Heart left ventricle (tissue), 13 donors: ENCODE data around the gene TMEM92.

Experiments
- POLR2A ChIP-seq, 2 donors: fragments of 450-650 bp; IDR thresholded peaks; one replicate each; pipeline ENCODE4 v1.6.1; 2017; ENCODE audit warnings: antibody characterized with exemption in 2 of 2, mild to moderate bottlenecking in 2 of 2, moderate library complexity in 2 of 2
- TF ChIP-seq, protein P1 (sequence below), 12 donors: fragments of 200-600 bp; sonication (generic) in 4 of 12; IDR thresholded peaks; one replicate each; pipeline versions ENCODE4 v1.5.0 to v1.8.0; 2018 to 2022; ENCODE audit warnings: antibody characterized with exemption in 12 of 12, mild to moderate bottlenecking in 5 of 12
- donor health status: ischemic (EF 13 %, LVEDD 7.1; RV severe dilation, severe dysfunction).
- donor health status: DM: no; HTN: yes; CAD: no.
- donor health status: DM: no; HTN: no; CAD: no.
- donor health status: ischemic (EF 25% LVEDD 6.9; RV normal size, moderate dysfunction).
- donor health status: ischemic (EF 25% LVEDD 5.7; RV mildly dilated, moderate dysfunction).
- donor health status: ischemic (EF 35%, LVEDD 5.7; RV mildly dilated, moderate dysfunction).
- donor health status: nonischemic (EF 11% LVEDD 7.7; RV severe dilation, severe dysfunction).
- donor health status: DM: yes; HTN: yes; CAD: no.
- donor health status: PGD.
- donor health status: ischemic (EF 29% LVEDD 5.4; RV normal size, mild dysfunction).
- donor health status: nonischemic (EF 23%, LVEDD 6.1; RV moderate dilation, normal function).

DNA sequence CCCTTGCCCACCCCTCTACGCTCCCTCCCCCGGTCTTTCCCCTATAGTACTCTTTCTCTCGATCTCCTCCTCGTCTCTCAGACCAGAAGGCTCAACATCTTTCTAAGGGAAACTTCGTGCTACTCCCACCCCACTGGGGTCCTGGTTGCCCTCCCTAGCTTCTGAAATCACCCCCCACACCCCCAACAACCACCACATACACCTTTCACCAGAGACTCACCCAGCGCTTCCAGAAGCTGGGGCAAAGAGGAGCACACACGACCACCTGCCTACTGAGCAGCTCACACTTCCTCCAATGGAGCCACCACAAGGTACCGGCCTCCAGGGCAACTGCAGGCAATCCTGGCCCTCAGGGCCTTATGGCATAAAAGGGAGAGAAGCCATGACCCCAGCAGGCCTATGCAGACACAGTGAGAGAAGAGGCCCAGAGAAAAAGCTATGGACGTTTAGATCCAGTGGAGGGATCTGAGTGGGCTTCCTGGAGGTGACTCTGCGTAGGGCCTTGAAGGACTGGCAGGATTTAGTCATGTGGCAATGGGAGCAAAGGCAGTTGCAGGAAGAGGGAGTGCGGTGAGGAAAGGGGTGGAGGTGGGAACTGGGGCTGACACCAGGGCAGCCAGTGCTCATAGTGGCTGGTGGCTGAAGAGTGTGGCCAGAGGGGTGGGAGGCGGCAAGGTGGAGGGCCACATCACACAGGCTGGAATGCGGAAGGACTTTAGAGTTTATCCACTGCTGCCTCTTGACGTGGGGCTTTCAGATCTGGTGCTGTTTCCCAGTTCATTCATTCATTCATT, 12.1 kb upstream of the TMEM92 start:
- TF ChIP-seq, protein P1, sequence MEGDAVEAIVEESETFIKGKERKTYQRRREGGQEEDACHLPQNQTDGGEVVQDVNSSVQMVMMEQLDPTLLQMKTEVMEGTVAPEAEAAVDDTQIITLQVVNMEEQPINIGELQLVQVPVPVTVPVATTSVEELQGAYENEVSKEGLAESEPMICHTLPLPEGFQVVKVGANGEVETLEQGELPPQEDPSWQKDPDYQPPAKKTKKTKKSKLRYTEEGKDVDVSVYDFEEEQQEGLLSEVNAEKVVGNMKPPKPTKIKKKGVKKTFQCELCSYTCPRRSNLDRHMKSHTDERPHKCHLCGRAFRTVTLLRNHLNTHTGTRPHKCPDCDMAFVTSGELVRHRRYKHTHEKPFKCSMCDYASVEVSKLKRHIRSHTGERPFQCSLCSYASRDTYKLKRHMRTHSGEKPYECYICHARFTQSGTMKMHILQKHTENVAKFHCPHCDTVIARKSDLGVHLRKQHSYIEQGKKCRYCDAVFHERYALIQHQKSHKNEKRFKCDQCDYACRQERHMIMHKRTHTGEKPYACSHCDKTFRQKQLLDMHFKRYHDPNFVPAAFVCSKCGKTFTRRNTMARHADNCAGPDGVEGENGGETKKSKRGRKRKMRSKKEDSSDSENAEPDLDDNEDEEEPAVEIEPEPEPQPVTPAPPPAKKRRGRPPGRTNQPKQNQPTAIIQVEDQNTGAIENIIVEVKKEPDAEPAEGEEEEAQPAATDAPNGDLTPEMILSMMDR (IDR thresholded peaks at IDR 0.05), result no peak
- no peak for TF ChIP-seq POLR2A (IDR thresholded peaks at IDR 0.05)
